ENCODE results near the gene XYLT1.

Gene XYLT1

DNA sequence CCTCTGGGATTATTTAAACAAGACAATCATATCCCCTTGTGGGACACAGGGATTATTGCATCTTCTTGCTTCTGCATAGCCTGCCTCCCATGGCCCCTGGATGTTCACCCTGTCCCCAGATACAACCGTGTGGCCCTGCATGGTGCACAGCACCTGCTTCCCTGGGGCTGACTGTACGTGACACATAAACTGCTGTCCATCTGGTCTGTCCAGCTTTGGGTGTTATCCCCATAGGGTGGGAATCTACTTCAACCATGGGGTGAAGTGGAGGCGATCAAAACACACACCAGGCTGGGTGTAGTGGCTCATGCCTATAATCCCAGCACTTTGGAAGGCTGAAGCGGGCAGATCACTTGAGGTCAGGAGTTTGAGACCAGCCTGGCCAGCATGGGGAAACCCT is 138.8 kb downstream of the XYLT1 start:
- no peak overlapping the region for H3K27ac ChIP-seq
- TF ChIP-seq ZFX (IDR thresholded peaks at IDR 0.05; ENCODE audit: borderline replicate concordance) = no peak
- TF ChIP-seq, protein P1, sequence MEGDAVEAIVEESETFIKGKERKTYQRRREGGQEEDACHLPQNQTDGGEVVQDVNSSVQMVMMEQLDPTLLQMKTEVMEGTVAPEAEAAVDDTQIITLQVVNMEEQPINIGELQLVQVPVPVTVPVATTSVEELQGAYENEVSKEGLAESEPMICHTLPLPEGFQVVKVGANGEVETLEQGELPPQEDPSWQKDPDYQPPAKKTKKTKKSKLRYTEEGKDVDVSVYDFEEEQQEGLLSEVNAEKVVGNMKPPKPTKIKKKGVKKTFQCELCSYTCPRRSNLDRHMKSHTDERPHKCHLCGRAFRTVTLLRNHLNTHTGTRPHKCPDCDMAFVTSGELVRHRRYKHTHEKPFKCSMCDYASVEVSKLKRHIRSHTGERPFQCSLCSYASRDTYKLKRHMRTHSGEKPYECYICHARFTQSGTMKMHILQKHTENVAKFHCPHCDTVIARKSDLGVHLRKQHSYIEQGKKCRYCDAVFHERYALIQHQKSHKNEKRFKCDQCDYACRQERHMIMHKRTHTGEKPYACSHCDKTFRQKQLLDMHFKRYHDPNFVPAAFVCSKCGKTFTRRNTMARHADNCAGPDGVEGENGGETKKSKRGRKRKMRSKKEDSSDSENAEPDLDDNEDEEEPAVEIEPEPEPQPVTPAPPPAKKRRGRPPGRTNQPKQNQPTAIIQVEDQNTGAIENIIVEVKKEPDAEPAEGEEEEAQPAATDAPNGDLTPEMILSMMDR (IDR thresholded peaks at IDR 0.05) = no peak

DNA sequence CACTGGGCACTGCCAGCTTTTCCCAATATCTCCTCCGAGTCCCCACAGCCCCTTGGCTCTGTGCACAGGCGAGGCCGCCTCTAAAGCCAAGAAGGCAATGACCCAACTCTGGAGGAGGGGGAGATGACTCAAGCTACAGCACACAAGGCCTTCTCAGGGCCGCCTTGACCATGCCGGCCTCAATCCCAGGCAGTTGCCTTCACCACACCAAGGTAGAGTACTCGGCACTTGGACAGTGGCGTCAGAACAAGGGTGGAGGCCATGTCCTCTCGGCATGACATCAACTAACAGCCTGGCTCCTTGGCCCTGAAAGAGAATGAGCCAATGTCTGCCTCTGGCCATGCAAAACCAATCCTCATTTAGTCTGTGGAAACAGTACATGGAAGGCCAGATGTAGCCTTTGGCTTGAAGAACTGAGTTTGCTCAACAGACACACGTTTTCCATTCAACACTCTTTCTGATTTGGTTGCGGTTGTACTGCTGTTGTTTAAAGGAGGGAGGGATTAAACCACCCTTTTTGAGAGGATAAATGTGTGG is 139.6 kb downstream of the XYLT1 start:
- H3K27ac ChIP-seq = no peak overlapping the region
- TF ChIP-seq, protein P1 (IDR thresholded peaks at IDR 0.05) = no peak
- TF ChIP-seq ZFX (IDR thresholded peaks at IDR 0.05; ENCODE audit: borderline replicate concordance) = no peak

DNA sequence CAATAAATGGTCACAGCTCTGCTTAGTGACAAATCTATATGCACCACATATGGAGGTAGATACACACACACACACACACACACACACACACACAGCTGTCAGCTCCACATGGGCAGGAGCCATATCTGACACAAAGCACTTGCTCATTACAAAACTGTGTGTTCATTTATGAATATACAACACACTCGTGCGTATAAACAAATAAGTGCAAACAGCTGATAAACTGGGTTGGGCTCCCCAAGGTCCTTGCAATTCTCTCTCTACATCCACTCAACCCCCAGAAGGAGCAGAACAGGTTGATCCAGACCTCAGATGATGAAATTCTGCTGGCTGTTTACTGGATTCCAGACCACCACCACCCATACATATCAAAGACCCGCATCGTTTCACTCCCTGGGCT is 140.7 kb downstream of the XYLT1 start:
- TF ChIP-seq, protein P1 (IDR thresholded peaks at IDR 0.05) = no peak
- TF ChIP-seq ZFX (IDR thresholded peaks at IDR 0.05; ENCODE audit: borderline replicate concordance) = no peak
- H3K27ac ChIP-seq = no peak overlapping the region

DNA sequence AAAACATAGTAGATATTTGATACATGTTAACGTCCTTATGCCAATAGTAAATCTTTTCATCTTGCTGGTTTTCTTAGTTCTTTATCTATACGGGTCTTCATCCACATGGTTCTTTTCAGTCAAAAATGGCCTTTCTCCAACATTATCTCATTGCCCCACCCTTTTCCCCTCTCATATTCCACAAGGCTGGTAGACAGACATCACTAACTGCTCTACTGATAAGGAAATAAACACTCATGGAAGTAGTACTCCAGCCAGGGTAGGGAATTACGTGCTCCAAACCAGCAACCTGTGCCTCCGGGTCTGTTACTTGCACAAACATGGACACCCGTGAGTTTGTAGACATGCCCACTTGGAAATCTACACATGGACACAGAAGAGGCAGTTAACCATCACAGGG is 141.4 kb downstream of the XYLT1 start:
- no peak overlapping the region for H3K27ac ChIP-seq
- no peak for TF ChIP-seq ZFX (IDR thresholded peaks at IDR 0.05; ENCODE audit: borderline replicate concordance)
- TF ChIP-seq, protein P1 (IDR thresholded peaks at IDR 0.05) = no peak

DNA sequence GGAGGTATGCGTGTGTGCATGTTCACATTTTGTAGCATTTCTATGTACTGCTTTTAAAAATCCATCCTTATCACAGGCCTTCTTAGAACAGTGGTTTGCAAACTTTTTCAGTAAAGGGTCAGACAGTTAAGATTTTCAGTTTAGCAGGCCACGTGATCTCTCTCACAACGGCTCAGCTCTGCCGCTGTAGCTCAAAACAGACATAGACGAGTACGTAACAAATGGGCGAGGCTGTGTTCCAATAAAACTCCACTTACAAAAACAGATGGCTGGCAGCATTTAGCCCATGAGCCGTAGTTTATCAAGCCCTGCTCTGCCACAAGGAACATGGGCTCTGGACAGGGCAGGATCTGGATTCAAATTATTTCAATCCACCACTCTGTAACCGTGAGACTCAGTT is 141.8 kb downstream of the XYLT1 start:
- no peak for TF ChIP-seq ZFX (IDR thresholded peaks at IDR 0.05; ENCODE audit: borderline replicate concordance)
- TF ChIP-seq, protein P1 (IDR thresholded peaks at IDR 0.05) = no peak
- H3K27ac ChIP-seq = no peak overlapping the region

DNA sequence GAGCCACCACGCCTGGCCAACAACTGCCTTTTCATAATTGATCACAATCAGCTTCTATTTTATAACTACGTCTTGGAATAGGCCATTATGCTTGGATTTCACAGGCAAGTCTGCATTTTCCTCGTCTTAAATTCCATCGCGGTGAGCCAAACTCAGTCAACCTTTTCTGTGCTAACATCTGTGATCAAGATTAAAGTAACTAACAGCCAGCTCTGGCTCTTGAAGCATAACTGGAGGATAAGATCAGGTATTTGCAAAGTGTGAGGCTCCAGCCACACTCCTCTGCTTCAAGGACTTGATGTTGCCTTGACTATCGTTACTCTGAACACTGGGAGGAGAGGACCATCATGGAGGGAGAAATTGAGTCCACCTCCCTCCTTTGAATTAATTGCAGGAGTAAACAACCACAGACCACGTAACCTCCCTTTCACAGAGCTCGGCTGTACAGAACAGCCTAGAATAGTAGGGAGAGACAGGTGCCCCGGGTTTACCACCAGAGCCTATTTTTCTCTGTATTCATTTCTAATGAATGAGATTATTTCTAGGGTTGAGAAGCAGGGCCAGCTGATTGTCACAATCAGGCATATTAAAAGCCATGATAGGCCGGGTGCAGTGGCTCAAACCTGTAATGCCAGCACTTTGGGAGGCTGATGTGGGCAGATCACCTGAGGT is 143.0 kb downstream of the XYLT1 start:
- TF ChIP-seq, protein P1 (IDR thresholded peaks at IDR 0.05) = no peak
- no peak for TF ChIP-seq ZFX (IDR thresholded peaks at IDR 0.05; ENCODE audit: borderline replicate concordance)
- no peak overlapping the region for H3K27ac ChIP-seq

DNA sequence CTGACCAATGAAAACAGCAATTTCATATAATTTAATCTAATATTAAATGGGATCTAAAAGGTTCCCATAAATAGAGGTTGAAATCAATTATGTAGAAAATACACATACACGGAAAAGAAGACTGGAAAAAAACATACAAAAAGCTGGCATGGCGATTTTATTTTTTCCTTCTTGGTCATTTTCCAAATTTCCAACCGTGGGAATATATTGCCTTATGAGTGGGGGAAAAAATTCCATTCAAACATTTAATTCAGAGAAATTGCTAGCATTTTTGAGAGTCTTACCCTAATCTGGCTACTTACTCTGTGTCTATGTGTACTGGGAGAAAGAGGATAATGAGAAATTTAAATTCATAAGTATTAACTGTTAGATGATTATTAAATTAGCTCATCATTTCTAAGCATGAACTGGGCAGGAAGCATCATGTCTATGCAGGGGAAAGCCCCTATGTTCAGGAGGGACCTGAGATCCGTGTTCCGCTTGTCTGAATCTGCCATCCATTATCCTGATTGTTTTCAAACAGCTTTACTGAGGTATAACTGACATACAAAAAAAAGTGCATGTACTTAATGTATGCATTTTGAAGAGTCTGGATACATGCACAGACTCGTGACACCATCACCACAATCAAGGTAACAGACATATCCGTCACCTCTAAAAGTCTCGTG is 145.2 kb downstream of the XYLT1 start:
- no peak overlapping the region for H3K27ac ChIP-seq
- no peak for TF ChIP-seq ZFX (IDR thresholded peaks at IDR 0.05; ENCODE audit: borderline replicate concordance)
- TF ChIP-seq, protein P1 (IDR thresholded peaks at IDR 0.05) = no peak
